Measurements from ENCODE around the gene SYT2.
"Not testable (repeated sequence)": the region's sequence is repeated elsewhere in the genome, so short reads cannot be mapped to it uniquely, and the experiment has no call there.

The SYT2 gene

GRCh38 chr1:202565890-202566602 lies 144.2 kb downstream of the SYT2 start:
- intact Hi-C loops (cut with DNase I) = no loop called here
- no peak for DNase-seq

GRCh38 chr1:202564958-202565495 lies 145.2 kb downstream of the SYT2 start:
- no peak for DNase-seq
- intact Hi-C loops (cut with DNase I) = no loop called here

DNA sequence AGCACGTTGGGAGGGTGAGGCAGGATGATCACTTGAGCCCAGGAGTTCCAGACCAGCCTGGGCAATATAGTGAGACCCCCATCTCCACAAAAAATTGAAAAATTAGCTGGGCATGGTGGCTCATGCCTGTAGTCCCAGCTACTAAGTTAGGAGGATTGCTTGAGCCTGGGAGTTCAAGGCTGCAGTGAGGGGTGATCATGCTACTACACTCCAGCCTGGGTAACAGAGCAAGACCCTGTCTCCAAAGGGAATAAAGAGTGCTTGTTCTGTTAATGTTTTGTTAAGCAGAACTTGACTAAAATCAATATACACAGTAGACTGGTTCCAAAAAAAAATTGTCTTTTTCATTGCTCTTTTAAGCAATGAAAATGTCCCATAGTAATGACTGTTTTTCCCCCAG lies 146.4 kb downstream of the SYT2 start:
- intact Hi-C loops (cut with DNase I) = no loop called here
- DNase-seq = no peak

- DNase-seq = no peak
- intact Hi-C loops (cut with DNase I) = no loop called here
Observed at GRCh38 chr1:202562444-202563060, 147.7 kb downstream of the SYT2 start.

GRCh38 chr1:202561726-202562443 lies 148.4 kb downstream of the SYT2 start:
- intact Hi-C loops (cut with DNase I) = no loop called here
- DNase-seq = no peak

- intact Hi-C loops (cut with DNase I) = no loop called here
- no peak for DNase-seq
Observed at GRCh38 chr1:202561240-202561639, 149.0 kb downstream of the SYT2 start.

- DNase-seq; intact Hi-C loops (cut with DNase I): not testable (repeated sequence)
Observed at GRCh38 chr1:202557662-202558061, 152.6 kb downstream of the SYT2 start.

DNA sequence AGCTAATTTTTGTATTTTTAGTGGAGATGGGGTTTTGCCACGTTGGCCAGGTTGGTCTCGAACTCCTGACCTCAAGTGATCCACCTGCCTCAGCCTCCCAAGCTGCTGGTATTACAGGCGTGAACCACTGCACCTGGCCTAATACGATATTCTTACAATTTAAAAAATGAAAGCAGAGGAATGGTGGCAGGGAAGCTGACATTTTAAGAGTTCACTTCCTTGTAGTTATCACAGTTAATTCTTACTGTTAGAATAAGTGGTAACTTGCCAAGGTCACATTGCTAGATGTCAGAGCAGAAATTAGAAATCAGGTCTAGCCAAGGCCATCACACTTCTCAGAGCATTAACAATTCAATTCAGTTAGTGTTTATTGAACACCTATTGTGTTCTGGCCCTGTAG lies 154.2 kb downstream of the SYT2 start:
- intact Hi-C loops (cut with DNase I); DNase-seq: not testable (repeated sequence)

DNA sequence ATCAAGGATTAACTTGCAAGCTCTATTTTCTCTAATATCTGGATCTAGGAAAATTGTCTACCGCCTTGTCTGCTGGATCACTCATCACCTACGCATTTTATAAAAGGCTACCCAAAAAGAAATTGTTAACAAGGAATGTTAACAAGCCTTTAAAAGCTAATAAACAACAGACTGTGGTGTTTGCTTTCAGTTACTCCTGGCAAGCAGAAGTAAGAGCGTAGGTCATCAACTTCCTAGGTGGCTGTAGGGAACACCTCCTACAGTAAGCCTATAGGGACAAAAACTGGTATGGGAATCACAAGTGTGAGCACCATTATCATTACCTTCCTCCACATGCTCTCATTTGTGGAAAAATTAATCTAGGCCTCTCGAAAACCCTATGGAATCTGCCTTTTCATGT lies 155.6 kb downstream of the SYT2 start:
- intact Hi-C loops (cut with DNase I); DNase-seq: not testable (repeated sequence)

- intact Hi-C loops (cut with DNase I) = no loop called here
- DNase-seq = peak in 7 of 42 donors; percentile 7 to 41 (median 14)
Observed at GRCh38 chr1:202553560-202554038, 156.7 kb downstream of the SYT2 start.

- DNase-seq; intact Hi-C loops (cut with DNase I): not testable (repeated sequence)
Observed at GRCh38 chr1:202553078-202553477, 157.2 kb downstream of the SYT2 start.

DNA sequence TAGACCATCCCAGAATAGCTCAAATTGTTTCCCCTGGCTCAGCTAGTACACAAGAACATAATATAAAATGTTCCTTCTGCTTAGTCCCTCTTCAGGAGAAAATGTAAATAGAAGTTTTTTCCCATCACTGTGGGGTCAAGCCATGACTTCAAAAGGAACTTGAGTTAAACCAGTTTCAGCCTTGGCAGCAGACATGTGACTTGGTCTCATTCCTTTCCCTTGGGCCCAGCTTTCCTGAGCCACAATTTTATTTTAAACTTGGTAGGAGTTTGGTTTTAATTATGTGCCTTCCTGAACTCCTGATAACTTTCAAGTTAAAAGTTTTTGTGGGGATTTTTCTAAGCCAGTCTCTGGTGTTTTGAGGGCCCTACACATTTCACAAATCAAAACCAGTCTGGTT lies 157.6 kb downstream of the SYT2 start:
- intact Hi-C loops (cut with DNase I) = not testable (repeated sequence)

DNA sequence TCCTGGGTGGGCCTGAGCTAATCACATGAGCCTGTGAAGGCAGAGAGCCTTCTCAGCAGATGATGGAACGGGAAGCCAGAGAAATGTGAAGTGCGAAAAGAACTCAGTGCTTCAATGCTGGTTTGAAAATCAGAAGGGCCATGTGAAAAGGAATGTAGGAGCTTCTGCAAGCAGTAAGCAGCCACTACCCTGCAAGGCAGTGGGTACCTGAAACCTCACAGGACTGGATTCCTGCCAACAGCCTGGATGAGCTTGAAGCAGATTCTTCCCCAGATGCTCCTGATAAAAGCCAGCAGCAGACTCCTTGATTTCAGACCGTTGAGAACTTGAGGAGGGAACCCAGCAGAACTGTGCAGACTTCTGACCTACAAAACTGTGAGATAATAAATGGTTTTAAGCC lies 158.6 kb downstream of the SYT2 start:
- DNase-seq = no peak
- intact Hi-C loops (cut with DNase I) = no loop called here

More for the DNA sequence above, 157.6 kb downstream of the SYT2 start:
- not testable (repeated sequence) for DNase-seq

GRCh38 chr1:202550088-202550487 lies 160.2 kb downstream of the SYT2 start:
- intact Hi-C loops (cut with DNase I); DNase-seq: not testable (repeated sequence)

DNA sequence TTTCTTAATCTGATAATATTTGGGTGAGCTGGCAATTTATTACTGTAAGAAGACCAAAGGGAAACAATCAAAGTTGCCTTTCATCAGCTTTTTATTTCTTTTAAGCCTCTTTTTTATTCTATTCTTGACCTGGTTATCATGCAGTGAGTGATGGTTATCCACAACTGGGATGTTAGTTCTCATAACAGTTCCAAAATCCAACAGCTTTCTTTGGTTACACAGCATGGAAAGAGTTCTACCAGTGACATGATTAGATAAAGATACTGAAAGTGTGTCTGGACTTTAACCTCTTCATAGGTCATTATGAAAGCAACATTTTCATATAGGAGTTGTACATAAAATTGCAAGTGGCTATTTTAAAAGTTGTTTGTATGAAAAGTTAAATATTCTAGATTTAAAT lies 163.0 kb downstream of the SYT2 start:
- intact Hi-C loops (cut with DNase I) = no loop called here
- DNase-seq = no peak

GRCh38 chr1:202546796-202547195 lies 163.5 kb downstream of the SYT2 start:
- DNase-seq = not testable (repeated sequence)

GRCh38 chr1:202546377-202546776 lies 163.9 kb downstream of the SYT2 start:
- DNase-seq; intact Hi-C loops (cut with DNase I): not testable (repeated sequence)

More at GRCh38 chr1:202546796-202547195, 163.5 kb downstream of the SYT2 start:
- intact Hi-C loops (cut with DNase I) = not testable (repeated sequence)

DNA sequence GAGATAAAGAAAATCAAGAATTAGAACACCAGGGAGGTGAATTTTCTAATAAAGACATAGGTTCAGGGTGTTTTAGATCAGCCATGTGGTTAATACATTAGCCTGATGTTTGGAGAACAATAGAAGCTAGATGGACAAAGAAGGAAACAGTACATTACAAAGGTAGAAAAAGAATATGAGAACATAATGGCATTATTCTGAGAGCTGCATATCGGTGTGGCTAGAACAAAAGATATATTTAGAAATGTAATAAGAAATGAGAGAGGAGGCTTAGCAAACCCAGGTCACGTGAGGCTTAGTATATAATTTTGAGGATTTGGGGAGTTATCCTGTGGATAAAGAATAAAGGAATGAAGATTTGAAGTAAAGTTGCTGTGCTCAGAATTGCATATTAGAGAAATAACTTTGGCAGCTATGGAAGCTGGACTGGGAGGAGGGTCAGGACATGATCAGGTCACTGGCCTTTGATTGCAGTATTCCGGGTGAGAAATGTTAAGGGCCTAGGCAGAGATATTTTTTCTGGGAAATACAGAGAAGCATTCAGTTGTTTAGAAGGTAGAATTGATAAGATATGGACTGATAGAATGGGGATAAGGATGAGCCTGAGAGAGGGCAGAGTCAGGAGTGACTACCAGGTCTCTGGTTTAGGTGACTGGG lies 164.5 kb downstream of the SYT2 start:
- DNase-seq; intact Hi-C loops (cut with DNase I): not testable (repeated sequence)

Data from head of caudate nucleus (tissue), 42 donors.